ENCODE measurements around the gene MIF4GD. TPM values are rescaled to one million over a fixed set of nuclear protein-coding genes. Genes with fewer than 3 reads are reported as not detected.

Gene MIF4GD
- total RNA-seq, 1 donor from 2014 or later = 5.0 TPM

DNA sequence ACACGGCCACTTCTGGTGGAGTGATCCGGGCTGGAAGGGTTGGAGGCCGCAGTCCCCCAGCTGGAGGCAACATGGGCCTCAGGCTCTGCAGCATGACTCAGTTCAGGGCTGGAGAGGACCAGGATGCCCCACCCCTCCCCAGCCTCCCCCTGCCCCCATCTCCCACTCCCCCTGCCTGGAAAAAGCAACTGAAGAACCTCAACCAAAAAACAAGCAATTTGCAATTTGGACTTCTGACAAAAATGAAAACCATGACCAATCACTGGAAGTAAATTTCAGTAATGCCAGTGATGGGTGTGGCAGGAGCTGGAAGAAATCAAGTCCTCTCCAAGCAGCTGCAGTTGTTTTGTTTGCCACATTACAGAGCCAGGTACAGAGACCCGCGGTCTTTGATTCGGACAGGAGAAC is 6.6 kb upstream of the MIF4GD start:
- Histone ChIP-seq H3K27ac (ENCODE audit: low read depth, low read length) (no peak overlapping the region), H3K4me3 (ENCODE audit: insufficient read depth, low read depth, low read length) (no peak overlapping the region), H3K9me3 (ENCODE audit: insufficient read depth, low read depth, low read length) (no peaks in the 10 kb centered on the region), H3K4me2 (ENCODE audit: low read length) (peak overlapping the region; percentile 28), H3K4me1 (ENCODE audit: insufficient read depth, low read length) (peaks cover 21% of the 10 kb centered on the region), H2AFZ (ENCODE audit: low read depth, low read length) (no peak overlapping the region), H3K9ac (ENCODE audit: low read length) (no peak overlapping the region), H3K36me3 (ENCODE audit: insufficient read depth, low read length) (no peaks in the 10 kb centered on the region), H3K79me2 (ENCODE audit: insufficient read depth, low read length) (no peaks in the 10 kb centered on the region), H3K27me3 (ENCODE audit: insufficient read depth, low read length) (no peaks in the 10 kb centered on the region), H4K20me1 (ENCODE audit: insufficient read depth, low read length) (peaks cover 5% of the 10 kb centered on the region)
- Mint-ChIP-seq H3K4me3 (ENCODE audit: unreplicated experiment) (no peak overlapping the region), H3K27me3 (ENCODE audit: low read depth, unreplicated experiment) (no peaks in the 10 kb centered on the region), H3K9me3 (ENCODE audit: unreplicated experiment) (no peaks in the 10 kb centered on the region), H3K4me1 (ENCODE audit: low read depth, unreplicated experiment) (peaks cover 1% of the 10 kb centered on the region), H3K36me3 (ENCODE audit: low read depth, unreplicated experiment) (no peaks in the 10 kb centered on the region), H3K27ac (ENCODE audit: unreplicated experiment) (no peak overlapping the region)
- DNase-seq (ENCODE audit: low read depth) (peak; percentile 67), FAIRE-seq (no peak)
- TF ChIP-seq, protein P1, sequence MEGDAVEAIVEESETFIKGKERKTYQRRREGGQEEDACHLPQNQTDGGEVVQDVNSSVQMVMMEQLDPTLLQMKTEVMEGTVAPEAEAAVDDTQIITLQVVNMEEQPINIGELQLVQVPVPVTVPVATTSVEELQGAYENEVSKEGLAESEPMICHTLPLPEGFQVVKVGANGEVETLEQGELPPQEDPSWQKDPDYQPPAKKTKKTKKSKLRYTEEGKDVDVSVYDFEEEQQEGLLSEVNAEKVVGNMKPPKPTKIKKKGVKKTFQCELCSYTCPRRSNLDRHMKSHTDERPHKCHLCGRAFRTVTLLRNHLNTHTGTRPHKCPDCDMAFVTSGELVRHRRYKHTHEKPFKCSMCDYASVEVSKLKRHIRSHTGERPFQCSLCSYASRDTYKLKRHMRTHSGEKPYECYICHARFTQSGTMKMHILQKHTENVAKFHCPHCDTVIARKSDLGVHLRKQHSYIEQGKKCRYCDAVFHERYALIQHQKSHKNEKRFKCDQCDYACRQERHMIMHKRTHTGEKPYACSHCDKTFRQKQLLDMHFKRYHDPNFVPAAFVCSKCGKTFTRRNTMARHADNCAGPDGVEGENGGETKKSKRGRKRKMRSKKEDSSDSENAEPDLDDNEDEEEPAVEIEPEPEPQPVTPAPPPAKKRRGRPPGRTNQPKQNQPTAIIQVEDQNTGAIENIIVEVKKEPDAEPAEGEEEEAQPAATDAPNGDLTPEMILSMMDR (IDR thresholded peaks at IDR 0.05; ENCODE audit: insufficient read depth, low read depth, low read length) = no peak
- TF ChIP-seq EZH2 (IDR thresholded peaks at IDR 0.05; ENCODE audit: insufficient read depth, low read length) = no peak

DNA sequence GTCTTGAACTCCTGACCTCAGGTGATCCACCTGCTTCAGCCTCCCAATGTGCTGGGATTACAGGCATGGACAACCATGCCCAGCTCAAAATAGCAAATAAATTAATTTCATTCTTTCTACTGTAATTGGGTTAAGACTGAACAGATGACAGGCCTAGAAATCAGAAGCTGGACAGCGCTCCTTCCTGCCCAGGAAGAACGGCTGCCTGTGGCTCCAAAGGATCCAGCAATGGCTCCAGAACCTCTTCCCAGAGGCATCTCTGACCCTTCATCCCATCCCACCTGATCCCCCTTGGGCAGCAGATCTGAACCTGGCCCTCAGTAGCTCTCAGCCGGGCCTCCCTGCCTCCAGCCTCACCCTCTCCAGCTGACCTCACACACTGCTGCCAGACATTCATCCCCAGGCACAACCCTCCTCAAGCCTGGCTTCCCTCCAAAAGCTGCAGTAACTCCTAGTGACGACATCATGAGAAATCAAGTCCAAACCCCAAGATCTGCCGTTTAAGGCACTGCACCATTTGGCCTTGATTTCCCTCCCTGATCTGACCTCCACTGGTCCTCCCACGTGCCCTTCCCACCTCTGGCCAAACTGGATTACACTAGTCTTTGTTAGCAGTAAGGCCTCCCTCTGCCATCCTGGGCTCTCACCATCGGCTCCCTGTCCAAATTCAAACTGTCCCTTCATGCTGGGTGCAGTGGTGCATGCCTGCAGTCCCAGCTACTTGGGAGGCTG is 3.1 kb upstream of the MIF4GD start:
- Histone ChIP-seq H3K27me3 (ENCODE audit: insufficient read depth, low read length) (no peaks in the 10 kb centered on the region), H2AFZ (ENCODE audit: low read depth, low read length) (no peak overlapping the region), H3K27ac (ENCODE audit: low read depth, low read length) (no peak overlapping the region), H3K4me3 (ENCODE audit: insufficient read depth, low read depth, low read length) (no peak overlapping the region), H3K9me3 (ENCODE audit: insufficient read depth, low read depth, low read length) (no peaks in the 10 kb centered on the region), H3K9ac (ENCODE audit: low read length) (no peak overlapping the region), H4K20me1 (ENCODE audit: insufficient read depth, low read length) (peaks cover 5% of the 10 kb centered on the region), H3K4me1 (ENCODE audit: insufficient read depth, low read length) (peaks cover 41% of the 10 kb centered on the region), H3K79me2 (ENCODE audit: insufficient read depth, low read length) (no peaks in the 10 kb centered on the region), H3K36me3 (ENCODE audit: insufficient read depth, low read length) (no peaks in the 10 kb centered on the region), H3K4me2 (ENCODE audit: low read length) (no peak overlapping the region)
- Mint-ChIP-seq H3K27ac (ENCODE audit: unreplicated experiment) (peak overlapping the region; percentile 38), H3K9me3 (ENCODE audit: unreplicated experiment) (no peaks in the 10 kb centered on the region), H3K4me1 (ENCODE audit: low read depth, unreplicated experiment) (peaks cover 3% of the 10 kb centered on the region), H3K36me3 (ENCODE audit: low read depth, unreplicated experiment) (peaks cover 2% of the 10 kb centered on the region), H3K27me3 (ENCODE audit: low read depth, unreplicated experiment) (no peaks in the 10 kb centered on the region), H3K4me3 (ENCODE audit: unreplicated experiment) (peak overlapping the region; percentile 48)
- DNase-seq (ENCODE audit: low read depth) (peak; percentile 49), FAIRE-seq (no peak)
- TF ChIP-seq, protein P1 (IDR thresholded peaks at IDR 0.05; ENCODE audit: insufficient read depth, low read depth, low read length) = no peak
- no peak for TF ChIP-seq EZH2 (IDR thresholded peaks at IDR 0.05; ENCODE audit: insufficient read depth, low read length)

DNA sequence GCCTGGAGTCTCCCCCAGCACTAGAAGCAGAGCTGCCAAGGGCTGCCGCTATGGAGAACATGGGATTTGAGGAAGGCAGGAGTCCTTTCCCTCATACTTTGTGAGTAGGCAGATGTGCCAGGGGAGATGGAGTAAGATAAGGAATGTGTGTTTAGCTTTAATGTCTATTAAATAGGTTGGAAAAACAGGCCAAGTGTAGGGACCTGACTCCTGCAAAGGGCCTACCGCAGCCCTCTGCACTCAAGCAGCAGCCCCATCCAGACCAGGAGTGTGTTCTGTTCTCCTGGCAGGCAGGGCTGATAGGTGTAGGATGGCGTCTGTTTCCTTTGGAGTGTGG is 1.8 kb upstream of the MIF4GD start:
- TF ChIP-seq, protein P1 (IDR thresholded peaks at IDR 0.05; ENCODE audit: insufficient read depth, low read depth, low read length) = no peak
- TF ChIP-seq EZH2 (IDR thresholded peaks at IDR 0.05; ENCODE audit: insufficient read depth, low read length) = no peak
- Histone ChIP-seq H3K27me3 (ENCODE audit: insufficient read depth, low read length) (no peaks in the 10 kb centered on the region), H3K9me3 (ENCODE audit: insufficient read depth, low read depth, low read length) (no peaks in the 10 kb centered on the region), H3K36me3 (ENCODE audit: insufficient read depth, low read length) (no peaks in the 10 kb centered on the region), H3K9ac (ENCODE audit: low read length) (no peak overlapping the region), H3K27ac (ENCODE audit: low read depth, low read length) (no peak overlapping the region), H4K20me1 (ENCODE audit: insufficient read depth, low read length) (peaks cover 7% of the 10 kb centered on the region), H2AFZ (ENCODE audit: low read depth, low read length) (no peak overlapping the region), H3K79me2 (ENCODE audit: insufficient read depth, low read length) (no peaks in the 10 kb centered on the region), H3K4me1 (ENCODE audit: insufficient read depth, low read length) (peaks cover 41% of the 10 kb centered on the region), H3K4me3 (ENCODE audit: insufficient read depth, low read depth, low read length) (no peak overlapping the region), H3K4me2 (ENCODE audit: low read length) (peak overlapping the region; percentile 93)
- FAIRE-seq = no peak
- H3K27ac Mint-ChIP-seq (ENCODE audit: unreplicated experiment) = no peak overlapping the region
- H3K4me1 Mint-ChIP-seq (ENCODE audit: low read depth, unreplicated experiment) = peaks cover 5% of the 10 kb centered on the region
- H3K36me3 Mint-ChIP-seq (ENCODE audit: low read depth, unreplicated experiment) = peaks cover 4% of the 10 kb centered on the region
- H3K4me3 Mint-ChIP-seq (ENCODE audit: unreplicated experiment) = peak overlapping the region; percentile 54
- peak; percentile 41 for DNase-seq (ENCODE audit: low read depth)
- H3K27me3 Mint-ChIP-seq (ENCODE audit: low read depth, unreplicated experiment) = no peaks in the 10 kb centered on the region
- H3K9me3 Mint-ChIP-seq (ENCODE audit: unreplicated experiment) = no peaks in the 10 kb centered on the region
